HG02588 (cell line): ENCODE results near the gene DNAJC15.

Source experiments
- ATAC-seq: cut with Tn5 transposase; IDR thresholded peaks from one replicate; pipeline ENCODE4 v1.9.1; 2021; ENCODE audit warnings: mild to moderate bottlenecking, moderate library complexity; ENCODE audit not compliant: unreplicated experiment

DNAJC15 gene

GRCh38 chr13:43150369-43151207, 127.2 kb downstream of the DNAJC15 start:
- no peak for ATAC-seq

- ATAC-seq, result no peak
Observed at GRCh38 chr13:43153436-43154090, 130.2 kb downstream of the DNAJC15 start.

- no peak for ATAC-seq
Observed at GRCh38 chr13:43154156-43154651, 130.8 kb downstream of the DNAJC15 start.

DNA sequence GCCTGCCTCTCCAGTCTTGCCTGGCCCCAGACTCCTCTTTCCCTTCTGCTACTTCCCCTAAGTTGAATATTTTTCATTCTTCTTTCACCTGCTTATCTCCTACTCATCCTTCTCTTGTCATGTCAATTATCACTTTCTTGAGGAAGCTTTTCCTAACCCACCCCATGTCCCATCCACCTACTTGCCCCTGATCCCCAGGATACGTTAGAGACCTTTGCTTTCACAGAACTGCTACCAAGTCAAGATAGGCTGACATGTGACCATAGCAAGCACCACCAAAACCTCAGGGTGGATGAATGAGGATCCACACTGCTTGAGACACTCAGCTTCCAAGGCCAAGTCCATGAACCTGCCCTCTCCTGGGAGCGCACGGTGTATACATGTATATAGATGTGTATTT, 131.5 kb downstream of the DNAJC15 start:
- ATAC-seq, result no peak

DNA sequence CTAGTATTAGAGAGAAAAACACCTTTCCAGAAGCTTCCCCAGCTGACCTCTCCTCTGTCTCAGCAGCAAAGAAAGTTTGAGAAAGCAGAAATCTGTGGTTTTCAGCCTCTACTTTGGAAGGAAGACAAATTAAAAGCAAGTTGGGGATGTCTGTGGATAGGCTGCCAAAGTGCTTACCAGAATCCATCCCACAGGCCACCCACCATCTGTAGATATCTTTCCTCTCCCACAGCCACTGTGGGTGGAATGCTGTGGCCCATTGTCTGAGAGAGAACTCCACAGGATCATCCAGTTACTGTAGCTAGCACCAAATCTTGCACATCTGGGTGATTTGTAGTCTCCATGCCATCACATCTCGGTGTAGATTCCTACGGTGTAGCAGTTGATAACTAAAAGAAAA, 133.5 kb downstream of the DNAJC15 start:
- no peak for ATAC-seq

DNA sequence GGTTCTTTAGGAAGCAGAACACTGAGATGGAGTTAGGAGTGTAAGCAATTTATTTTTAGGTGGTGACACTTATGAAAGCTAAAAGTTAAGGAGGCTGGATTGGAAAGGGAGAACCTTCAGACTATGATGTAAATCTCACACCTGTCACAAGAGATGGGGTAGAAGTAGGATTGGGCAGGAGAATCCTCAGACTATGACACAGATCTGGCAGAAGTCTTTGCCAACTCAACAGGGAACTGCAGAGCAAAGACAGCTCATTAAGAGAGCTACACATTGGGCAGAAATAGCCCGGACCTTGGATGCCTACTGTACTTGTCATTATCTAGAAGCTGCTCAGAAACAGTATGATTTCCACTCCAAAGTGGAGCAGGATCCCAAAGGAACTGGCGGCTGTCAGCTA, 134.4 kb downstream of the DNAJC15 start:
- no peak for ATAC-seq

- ATAC-seq, result no peak
Observed at GRCh38 chr13:43158516-43158915, 135.1 kb downstream of the DNAJC15 start.

DNA sequence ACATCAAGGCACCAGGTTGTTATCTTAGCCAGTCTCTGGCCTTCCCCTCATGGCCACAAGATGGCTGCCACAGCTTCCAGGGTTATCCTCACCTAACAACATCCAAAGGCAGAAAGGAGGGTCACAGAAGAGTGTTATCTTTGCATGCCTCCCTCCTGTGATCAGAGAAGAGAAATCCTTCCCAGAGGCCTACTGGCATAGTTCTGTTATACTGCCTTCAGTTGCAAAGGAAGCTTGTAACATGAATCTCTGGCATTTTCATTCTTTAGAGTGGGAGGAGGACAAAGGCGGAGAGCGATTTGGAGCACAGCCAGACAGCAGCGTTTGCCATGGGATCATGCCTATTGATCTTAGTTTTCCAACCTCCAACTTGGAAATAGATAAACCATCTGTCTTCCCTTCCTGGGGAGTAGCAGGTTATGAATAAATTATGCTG, 135.7 kb downstream of the DNAJC15 start:
- ATAC-seq, result no peak
